Measurements from ENCODE around the gene MCTP1.
"Not testable (repeated sequence)": the region's sequence is repeated elsewhere in the genome, so short reads cannot be mapped to it uniquely, and the experiment has no call there.

MCTP1 gene

DNA sequence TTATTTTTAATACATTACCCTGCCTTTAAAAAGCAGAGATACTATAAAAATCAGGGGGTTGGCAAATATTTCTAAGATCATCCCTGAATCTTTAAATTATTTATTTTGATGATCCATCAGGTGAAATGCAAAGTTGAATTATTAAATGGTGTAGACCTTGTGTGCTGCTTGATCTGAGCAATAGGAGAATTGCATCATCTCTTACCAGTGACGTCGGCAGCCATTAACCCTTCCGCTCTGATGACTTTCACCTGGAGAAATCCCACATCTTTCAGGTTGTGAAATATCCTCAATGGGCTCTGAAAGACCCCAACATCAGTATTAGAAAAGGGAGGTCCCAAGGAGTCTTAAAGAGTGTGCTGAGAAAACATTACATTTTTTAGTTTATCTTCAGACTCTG lies 396.2 kb downstream of the MCTP1 start:
- no peak for DNase-seq (ENCODE audit: low spot score)
- FAIRE-seq = no peak

DNA sequence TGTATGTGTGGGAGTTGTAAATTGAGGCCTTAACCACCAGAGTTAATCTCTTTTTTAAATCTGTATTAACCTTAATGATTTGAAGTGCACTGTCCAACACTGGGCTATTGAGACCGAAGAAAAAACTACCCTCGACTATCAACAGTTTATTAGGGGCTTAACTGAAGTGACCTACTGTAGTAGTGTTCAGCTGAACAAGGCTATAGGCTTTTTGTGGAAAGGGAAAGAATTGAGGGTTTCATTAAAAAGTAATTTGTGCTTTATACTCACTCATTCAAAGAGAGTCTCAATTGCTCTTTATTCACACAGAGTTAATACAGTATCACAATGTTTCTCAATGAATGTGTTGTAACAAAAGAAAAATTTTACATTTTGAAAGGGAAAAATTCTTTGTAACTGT lies 399.0 kb downstream of the MCTP1 start:
- DNase-seq (ENCODE audit: low spot score) = no peak
- no peak for FAIRE-seq

DNA sequence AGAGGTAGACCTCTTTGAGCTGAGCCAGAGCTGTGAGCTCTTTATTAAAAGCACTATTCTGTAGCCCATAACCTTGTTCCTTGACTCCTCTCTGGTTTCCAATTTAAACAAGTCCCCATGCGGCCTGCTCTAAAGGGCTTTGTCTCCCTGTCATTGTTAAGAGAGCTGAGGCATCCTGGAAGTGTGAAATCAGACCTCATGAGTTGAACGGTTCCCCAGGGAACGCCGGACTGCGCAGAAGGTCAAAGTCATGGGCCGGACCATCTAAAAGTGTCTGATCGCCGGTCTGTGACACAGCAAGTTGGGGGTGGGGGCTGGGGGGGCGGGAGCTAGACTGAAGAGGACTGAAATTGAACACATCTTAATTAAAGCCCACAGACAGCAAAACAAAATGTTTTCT lies 400.6 kb downstream of the MCTP1 start:
- FAIRE-seq = no peak
- no peak for DNase-seq (ENCODE audit: low spot score)

DNA sequence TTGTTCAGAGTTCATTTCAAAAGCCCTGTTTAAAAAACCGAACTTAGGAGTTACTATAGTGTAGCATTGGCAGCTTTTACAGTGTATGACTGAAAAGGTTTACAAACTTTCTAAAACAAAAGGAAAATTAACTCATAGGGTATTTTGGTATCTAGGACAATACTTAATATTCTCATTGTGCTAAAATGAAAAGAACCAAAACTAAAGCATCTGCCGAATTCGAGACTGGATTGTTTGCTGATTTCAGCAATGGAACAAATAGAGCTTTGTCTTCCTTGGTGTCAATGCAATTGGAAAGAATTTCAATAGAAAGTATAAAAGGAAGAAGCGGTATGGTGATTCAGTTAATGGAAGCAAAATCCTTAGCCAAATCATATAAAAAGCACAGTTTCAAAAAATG lies 412.4 kb downstream of the MCTP1 start:
- no peak for FAIRE-seq
- DNase-seq (ENCODE audit: low spot score) = no peak

DNA sequence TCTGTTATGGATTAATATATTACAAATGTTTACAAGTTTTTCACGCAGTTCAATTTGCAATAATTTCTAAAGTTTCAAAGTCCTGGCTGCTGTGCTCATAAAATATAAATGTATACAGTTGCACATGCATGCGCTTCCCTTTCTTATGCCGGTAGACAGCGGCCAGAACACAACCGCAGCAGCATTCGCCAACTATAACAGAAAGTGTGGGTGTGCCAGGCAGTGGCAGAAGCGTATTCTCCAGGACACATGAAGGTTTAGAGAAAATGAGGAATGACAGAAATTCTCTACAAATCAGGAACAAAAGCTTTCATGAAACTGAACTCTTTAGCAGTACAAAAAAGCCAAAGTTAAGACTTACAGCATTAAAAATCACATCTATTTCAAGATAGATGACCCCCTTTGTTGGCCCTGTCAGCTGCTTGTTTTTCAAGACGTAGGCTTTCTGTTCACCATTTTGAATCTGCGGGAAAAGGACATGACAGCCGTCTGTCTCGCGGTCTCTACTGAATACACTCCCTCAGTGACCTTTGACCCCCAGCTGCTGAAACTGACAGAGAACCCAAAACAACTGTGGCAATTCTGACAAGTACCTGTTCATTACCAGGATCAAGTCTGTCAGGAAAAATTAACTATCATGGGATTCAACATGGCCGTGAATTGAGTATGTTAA lies 414.2 kb downstream of the MCTP1 start:
- FAIRE-seq = no peak
- no peak for DNase-seq (ENCODE audit: low spot score)

DNA sequence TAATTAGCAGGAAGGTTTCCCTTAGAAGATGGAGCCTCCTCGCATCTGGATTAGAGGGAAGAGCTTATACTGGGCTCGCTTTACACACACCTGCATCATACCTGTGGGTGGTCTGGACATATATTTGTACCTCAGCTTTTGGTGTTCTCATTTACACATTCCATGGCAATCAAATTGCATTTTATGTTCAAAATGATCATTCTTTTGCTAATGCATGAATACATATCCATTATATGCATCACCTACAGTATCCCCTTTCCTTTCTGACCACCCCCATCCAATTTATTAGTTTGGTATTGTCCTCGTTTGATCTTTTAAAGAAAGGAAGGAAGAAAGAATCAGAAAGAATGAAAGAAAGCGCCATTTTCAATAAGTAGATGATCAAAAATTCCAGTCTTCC lies 415.0 kb downstream of the MCTP1 start:
- no peak for FAIRE-seq
- no peak for DNase-seq (ENCODE audit: low spot score)

DNA sequence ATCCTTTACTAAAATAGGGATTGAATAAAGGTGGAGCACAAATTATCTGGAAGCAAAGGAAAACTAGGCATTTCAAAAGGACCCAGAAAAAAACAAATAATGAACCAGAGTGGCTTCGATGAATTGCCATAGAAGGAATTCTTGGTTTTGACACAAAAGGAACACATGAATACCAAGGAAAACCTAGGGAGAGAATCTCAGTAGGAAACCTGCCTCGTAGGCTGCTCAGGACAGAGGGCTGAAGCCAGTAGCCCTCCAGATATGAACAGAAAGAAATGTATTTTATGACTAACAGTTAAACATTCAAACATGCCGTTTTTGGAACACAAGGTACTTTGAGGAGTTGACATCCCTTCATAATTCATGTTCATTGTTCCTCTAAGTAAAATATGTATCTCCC lies 420.9 kb downstream of the MCTP1 start:
- DNase-seq (ENCODE audit: low spot score) (no peak), FAIRE-seq (no peak)

DNA sequence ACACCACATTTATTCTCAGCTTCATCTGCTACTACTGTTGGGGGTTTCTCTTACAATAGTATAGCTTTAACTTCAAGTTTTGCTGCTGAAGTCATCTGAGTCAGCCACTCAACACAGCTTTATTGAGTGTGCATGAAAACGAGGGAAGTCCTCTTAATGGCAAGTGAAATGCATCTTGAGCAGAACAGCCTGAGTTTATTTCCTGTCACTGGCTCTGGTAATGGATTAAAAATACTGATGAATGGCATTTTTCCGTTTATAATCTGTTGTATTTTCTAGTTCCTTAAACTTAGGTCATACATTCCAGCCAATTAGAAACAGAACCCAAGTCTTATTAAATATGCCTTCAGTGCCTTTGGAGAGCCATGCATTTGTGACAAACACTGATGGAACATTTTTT lies 427.8 kb downstream of the MCTP1 start:
- DNase-seq (ENCODE audit: low spot score) (no peak), FAIRE-seq (no peak)

DNA sequence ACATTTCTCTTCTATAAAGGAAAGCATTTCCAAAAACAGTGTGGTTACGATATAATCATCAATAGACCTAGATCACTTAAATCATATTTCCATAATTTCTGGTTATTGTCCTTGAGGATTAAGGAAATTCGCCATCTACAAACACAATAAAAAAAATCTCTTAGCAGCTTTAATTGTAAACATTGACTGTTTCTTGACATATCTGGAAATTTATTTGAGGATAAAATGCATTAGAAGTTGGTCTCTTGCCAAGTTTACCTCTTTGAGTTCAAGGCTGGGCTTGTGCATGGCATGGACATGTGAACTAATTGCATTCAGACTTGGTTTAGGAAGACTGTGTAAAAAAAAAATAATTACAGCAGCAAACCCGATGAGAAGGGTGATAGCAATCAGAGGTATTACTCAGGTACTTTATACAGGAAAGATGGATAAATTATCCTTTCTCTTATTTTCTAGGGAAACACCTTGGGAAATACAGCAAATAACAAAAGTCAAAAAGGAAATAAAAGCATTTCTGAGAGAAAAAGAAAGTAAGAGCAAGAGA lies 428.6 kb downstream of the MCTP1 start:
- FAIRE-seq = no peak
- DNase-seq (ENCODE audit: low spot score) = no peak

DNA sequence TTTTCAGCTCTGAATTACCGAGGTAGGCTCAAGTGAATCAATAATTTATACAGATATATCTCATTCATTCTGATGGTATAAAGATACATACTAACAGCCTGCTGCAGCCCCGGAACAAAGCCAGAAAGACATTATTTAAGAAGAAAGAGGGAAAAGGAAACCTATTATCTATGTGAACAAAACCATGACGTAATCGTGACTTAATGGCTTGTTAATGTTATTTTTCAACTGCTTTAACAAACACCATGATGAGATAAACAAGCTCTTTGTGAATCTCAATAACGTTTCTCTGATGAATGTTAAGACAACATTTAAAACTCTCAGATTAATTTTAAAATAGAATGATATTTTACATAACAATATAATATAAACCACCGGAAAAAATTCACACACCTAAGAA lies 429.4 kb downstream of the MCTP1 start:
- DNase-seq (ENCODE audit: low spot score) (no peak), FAIRE-seq (no peak)

DNA sequence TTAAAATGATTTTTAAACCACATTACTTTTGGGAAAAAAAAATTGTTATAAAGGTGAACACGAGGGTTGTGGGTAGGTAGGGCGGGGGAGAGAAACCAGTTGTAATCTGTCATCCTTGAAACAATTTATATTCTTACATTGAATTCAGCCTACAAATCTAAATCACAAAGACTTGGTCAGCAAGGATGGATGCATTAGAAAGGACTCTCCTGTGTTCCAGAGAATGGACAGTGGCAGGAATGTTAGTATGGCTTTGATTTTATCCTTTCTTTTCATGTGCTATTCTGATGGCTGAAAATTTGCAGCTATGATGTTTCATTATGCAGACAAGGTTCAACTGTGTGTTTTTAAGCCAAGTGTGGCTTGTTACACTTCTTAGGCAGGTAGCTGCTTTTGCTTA lies 431.8 kb downstream of the MCTP1 start:
- FAIRE-seq (no peak), DNase-seq (ENCODE audit: low spot score) (no peak)

DNA sequence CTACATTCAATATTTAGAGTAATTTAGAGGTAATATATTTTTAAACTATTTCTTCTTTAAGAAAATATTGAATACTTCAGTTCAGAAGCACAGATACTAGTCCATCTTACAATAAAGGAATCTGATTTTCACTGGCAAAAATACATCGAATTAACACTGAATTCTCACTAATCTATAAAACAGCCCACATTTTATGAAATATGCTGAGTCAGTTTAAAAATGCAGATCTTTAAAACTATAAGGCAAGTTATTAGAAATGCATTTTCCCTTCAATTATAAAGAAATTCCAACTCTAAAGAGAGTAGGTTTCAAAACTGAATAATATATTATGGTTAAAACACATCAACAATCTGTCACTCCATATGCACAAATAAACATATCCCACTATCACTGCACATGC lies 433.9 kb downstream of the MCTP1 start:
- DNase-seq (ENCODE audit: low spot score) (no peak), FAIRE-seq (no peak)

DNA sequence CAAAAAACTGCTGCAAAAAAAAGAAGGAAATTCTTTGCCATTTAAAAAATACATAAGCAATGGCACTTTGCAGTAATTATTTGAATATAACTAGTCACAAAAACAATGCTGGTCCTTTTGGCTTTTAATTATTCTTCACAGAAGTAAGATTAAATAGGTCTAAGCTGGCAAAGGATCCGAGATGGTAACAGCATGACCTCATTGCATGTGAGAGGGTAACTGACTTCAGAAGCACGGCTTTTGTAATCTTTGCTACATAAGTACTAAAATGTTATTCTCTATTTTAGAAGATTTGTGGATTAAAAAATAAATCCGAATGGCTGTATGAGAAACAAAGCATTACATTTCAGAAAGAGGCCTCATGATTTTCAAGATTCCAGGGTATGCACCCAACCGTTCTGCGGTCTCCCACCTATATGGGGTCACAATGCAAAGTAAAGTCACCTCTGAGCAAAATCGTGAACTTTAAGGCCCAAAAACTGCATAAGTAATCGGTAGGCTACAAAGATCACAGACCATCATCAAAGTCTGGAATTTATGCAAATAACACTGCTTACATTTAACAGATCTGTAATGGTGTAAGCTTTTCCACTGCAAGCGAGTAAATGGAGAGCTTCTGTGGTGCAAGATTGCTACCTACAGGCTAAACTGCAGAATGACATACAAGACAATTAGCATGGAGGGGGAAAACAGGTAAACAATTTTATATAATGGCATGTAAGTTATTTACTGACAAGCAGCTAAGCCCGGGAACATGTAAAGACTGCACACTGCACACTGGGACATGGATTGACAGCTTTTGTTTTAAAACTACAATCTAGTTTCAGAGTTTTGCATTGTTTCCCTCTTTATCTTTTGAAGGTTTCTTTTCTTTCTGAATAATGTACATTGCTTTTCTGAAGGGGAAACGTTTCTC lies 434.8 kb downstream of the MCTP1 start:
- DNase-seq (ENCODE audit: low spot score) (peak; percentile 5), FAIRE-seq (no peak)

DNA sequence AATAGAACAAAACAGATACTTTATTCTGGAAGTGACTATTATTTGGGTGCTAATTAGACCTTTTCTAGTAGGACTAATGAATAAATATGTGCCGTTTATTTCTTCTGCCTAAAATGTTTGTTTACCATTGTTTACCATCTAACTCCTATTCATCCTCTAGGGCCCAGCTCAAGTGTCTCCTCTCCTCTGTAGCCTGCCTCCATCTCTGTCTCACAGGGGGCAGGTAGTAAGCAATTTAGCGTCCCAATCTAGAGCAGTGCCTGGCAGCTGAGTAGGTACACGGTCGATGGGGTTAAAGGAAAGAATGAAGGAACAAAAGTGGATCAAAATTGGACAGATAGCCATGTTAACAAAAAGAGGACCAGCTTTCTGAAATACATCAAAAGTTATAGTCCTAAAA lies 435.6 kb downstream of the MCTP1 start:
- FAIRE-seq = no peak

DNA sequence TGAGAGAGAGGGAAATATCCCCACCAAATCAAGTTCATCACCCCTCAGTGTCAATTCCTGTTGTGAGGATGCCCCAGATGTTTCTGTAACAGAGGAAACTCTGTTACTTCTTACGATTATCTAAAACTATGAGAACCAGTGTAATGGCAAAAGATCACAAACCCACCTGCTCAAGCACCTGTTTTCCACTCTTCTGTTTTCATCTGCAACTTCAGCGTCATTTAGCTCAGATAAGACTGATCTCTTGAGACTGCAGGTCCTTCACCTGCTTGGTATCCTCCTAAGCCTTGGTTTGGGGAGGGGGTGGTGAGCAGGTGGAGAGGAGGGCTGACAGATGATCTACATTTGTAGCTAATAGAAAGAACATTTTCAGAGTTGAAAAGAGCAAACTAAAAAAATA lies 437.2 kb downstream of the MCTP1 start:
- no peak for DNase-seq (ENCODE audit: low spot score)
- FAIRE-seq = no peak

More for the DNA sequence above, 435.6 kb downstream of the MCTP1 start:
- DNase-seq (ENCODE audit: low spot score) = no peak

DNA sequence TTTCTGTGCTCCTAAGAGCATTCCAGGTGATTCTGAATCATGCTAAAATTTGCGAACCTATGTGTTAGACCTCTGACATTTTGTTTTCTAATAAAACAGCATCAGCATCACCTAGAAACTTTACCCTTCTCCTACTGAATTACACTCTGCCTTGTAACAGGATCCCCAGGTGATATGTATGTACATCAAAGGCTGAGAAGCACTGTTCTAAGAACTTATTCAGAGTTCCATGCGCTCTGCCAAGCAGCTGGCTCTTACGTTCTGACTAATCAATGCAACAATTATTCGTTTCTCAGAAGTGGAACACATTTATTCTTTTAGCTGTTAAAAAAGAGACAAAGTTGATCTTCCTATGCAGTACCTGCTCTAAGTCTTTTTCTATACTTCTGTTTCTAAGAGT lies 437.9 kb downstream of the MCTP1 start:
- FAIRE-seq (no peak), DNase-seq (ENCODE audit: low spot score) (no peak)

DNA sequence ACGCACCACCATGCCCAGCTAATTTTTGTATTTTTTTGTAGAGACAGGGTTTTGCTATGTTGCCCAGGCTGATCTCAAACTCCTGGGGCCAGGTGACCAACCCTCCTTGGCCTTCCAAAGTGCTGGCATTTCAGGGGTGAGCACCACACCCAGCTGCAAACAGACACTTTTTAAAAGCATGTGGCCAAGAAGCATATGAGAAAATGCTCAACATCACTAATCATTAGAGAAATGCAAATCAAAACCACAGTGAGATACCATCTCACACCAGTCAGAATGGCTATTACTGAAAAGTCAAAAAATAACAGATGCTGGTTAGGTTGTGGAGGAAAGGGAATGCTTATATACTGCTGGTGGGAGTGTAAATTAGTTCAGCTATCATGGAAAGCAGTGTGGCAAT lies 439.2 kb downstream of the MCTP1 start:
- not testable (repeated sequence) for DNase-seq (ENCODE audit: low spot score); FAIRE-seq

DNA sequence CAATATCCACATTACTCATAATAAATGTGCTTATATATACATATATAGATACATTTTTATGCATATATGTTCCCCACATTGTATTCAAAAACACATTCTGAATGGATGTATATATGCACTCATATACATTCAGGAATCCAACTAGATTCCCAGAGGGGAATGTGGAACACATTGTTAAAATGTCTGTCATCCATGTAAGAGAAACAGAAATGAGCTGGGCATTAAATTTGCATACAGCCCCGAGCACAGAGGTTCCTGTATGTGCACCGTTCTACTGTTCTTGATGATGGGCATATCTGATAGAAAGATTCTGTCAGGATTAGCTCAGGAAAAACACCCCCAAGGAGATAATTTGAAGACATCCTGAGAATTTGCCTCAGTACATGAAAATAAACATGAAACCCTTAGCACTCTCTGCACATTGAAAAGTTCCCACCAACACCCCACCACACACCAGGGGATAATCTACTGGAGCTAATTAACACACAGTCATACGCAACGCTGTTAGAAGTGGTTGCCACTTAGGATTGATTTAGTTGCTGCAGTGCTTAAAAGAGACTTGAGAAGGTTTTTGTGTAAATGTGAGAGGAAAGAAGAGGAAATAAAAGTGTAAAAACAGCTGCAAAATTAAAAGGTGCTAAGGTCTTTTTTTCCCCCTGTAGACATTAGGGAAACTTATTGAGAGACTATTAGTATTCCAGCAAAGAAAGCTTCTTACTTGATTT lies 443.1 kb downstream of the MCTP1 start:
- FAIRE-seq (no peak), DNase-seq (ENCODE audit: low spot score) (no peak)

DNA sequence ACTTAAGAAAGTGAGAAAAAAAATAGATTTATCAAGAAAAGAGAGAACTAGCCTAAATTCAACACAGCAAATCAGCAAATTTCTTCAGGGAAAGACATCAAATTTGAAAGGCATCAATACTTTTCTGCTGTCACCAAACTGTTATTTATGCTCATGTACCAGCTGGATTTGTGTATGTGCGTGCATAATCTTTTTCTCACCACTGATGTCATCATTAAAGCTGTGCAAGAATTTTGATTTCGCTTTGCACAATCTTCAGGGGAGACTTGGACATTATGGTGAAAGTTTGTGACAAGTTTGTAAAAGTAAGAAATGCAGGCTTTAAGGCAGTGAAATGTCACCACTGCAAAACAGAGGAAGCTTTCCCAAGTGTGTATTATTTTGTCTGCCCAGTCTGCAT lies 451.0 kb downstream of the MCTP1 start:
- no peak for FAIRE-seq
- no peak for DNase-seq (ENCODE audit: low spot score)

DNA sequence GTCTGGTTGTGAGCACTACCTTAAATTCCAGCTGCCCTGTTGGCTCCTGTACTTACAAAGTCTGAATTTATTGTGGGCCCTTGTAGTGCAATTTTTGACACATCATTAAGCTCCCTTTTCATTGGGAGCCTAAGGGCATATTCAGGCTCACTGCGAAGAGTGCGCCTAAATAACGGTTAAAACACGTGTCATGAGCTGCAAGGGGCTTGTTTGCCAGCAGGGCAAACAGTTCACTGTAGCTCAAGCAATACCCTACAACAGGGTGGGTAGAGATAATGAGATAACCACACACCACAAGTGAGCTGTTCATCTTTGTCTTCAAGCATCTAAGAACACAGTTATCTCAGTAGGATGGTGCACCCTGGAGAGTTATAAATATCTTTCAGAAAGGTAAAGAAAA lies 452.2 kb downstream of the MCTP1 start:
- FAIRE-seq = no peak
- DNase-seq (ENCODE audit: low spot score) = no peak

DNA sequence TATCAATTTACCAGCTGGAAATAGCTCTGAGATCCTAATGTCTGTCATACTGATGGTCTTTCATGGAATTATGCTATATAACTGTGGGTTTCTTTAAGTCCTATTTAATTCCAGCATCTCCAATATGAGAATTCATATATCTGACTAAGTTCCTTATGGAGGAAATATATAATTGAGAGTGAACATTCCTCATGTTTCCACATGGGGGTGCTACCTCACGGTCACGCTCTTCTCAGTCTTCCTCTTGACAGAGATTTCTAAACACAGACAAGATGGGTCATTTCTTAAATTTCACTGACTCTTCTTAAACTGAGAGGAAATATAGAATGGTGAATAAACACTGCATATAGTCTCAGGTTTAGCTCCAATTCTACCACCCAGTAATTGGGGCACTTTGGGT lies 454.4 kb downstream of the MCTP1 start:
- FAIRE-seq (no peak), DNase-seq (ENCODE audit: low spot score) (no peak)

DNA sequence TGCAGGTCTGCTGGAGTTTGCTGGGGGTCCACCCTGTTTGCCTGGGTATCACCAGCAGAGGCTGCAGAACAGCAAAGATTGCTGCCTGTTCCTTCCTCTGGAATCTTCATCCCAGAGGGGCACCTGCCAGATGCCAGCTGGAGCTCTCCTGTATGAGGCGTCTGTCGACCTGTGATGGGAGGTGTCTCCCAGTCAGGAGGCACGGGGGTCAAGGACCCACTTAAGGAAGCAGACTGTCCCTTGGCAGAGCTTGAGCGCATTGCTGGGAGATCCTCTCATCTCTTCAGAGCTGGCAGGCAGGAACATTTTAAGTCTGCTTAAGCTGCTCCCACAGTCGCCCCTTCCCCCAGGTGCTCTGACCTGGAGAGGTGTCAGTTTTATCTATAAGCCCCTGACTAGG lies 456.7 kb downstream of the MCTP1 start:
- DNase-seq (ENCODE audit: low spot score); FAIRE-seq: not testable (repeated sequence)
